ENCODE measurements around the gene TTC23L.

Gene TTC23L

DNA sequence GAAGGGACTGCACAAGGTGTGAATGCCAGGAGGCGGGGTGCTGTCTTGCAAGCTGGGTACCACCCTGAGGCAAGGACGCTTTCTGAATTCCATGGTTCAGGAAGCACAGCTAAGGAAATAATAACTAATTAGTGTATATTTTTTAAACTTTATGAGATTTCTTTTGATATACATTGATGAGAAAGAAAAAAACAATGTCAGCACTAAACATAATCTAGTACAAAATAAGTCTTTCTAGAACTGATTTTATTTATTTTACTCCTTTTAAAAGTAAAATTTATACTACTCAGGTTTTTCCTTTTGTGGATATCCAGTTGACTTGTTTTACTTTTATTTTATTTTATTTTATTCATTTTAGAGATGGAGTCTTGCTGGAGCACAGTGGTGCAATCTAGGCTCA, 94.0 kb downstream of the TTC23L start:
- DNase-seq (ENCODE audit: low read depth) = no peak
- in situ Hi-C loops (cut with HindIII; ENCODE audit: low sequenced_read_pairs) = no loop called here
- no peak overlapping the region for H3K4me3 ChIP-seq (ENCODE audit: low read depth, low read length)
- TF ChIP-seq CTCF (IDR thresholded peaks at IDR 0.05; ENCODE audit: low read depth, low read length, missing control alignments) = no peak

GRCh38 chr5:34941936-34942335, 103.0 kb downstream of the TTC23L start:
- no peak for DNase-seq (ENCODE audit: low read depth)
- in situ Hi-C loops (cut with HindIII; ENCODE audit: low sequenced_read_pairs) = no loop called here
- no peak overlapping the region for H3K4me3 ChIP-seq (ENCODE audit: low read depth, low read length)
- TF ChIP-seq CTCF (IDR thresholded peaks at IDR 0.05; ENCODE audit: low read depth, low read length, missing control alignments) = no peak

- in situ Hi-C loops (cut with HindIII; ENCODE audit: low sequenced_read_pairs) = no loop called here
- DNase-seq (ENCODE audit: low read depth) = no peak
- H3K4me3 ChIP-seq (ENCODE audit: low read depth, low read length) = no peak overlapping the region
- TF ChIP-seq CTCF (IDR thresholded peaks at IDR 0.05; ENCODE audit: low read depth, low read length, missing control alignments) = no peak
These were observed 105.1 kb downstream of the TTC23L start for GRCh38 chr5:34944044-34944443.

DNA sequence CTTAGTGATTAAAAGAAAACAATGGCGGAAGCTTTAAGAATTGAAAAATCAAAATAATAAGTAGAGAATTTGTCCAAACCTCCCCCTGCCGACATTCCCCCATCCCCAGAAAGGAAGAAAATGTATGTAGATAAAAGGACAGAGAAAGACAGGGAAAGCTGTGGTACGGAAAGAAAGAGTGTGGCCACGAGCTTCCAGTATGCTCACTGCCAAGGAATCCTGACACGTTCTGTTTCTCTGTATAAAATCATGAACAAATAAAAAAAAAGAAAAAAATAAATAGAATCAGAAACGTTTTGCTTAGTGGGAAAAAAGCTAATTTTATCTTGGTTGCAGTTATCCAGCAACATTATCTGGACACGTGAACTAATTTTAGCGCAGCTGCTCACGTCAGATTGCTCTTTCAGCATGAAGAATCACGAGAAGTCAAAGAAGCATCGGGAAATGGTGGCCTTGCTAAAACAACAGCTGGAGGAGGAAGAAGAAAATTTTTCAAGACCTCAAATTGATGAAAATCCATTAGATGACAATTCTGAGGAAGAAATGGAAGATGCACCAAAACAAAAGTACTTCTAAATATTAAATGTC, 105.6 kb downstream of the TTC23L start:
- DNase-seq (ENCODE audit: low read depth) = no peak
- TF ChIP-seq CTCF (IDR thresholded peaks at IDR 0.05; ENCODE audit: low read depth, low read length, missing control alignments) = no peak
- in situ Hi-C loops (cut with HindIII; ENCODE audit: low sequenced_read_pairs) = no loop called here
- no peak overlapping the region for H3K4me3 ChIP-seq (ENCODE audit: low read depth, low read length)
